Hepatocyte (in vitro differentiated cells): Measurements from ENCODE around the gene TBL3. TPM values are rescaled to one million over a fixed set of nuclear protein-coding genes. Genes with fewer than 3 reads are reported as not detected.

Experiments
- DNase-seq: peaks from one replicate; pipeline ENCODE4 v3.0.0-alpha.2; 2016; ENCODE audit warnings: low spot score
- H2AFZ ChIP-seq: fragments of 200-600 bp; sonication (generic); 2 replicates; pipeline ENCODE4 v1.6.0; 2016; ENCODE audit warnings: antibody characterized with exemption, mild to moderate bottlenecking
- H3K27ac ChIP-seq: fragments of 200-600 bp; sonication (generic); 2 replicates; pipeline ENCODE4 v1.5.1; 2016; ENCODE audit warnings: mild to moderate bottlenecking
- H3K27me3 ChIP-seq: fragments of 200-600 bp; sonication (generic); 2 replicates; pipeline ENCODE4 v1.6.1; 2016
- H3K36me3 ChIP-seq: fragments of 200-600 bp; sonication (generic); replicated peaks from 2 replicates; pipeline ENCODE4 v1.5.1; 2016; ENCODE audit warnings: low read depth; ENCODE audit not compliant: insufficient read depth
- H3K4me1 ChIP-seq: fragments of 200-600 bp; sonication (generic); 2 replicates; pipeline ENCODE4 v1.5.1; 2016; ENCODE audit warnings: mild to moderate bottlenecking, moderate library complexity; ENCODE audit not compliant: insufficient read depth
- H3K4me2 ChIP-seq: fragments of 200-600 bp; sonication (generic); 2 replicates; pipeline ENCODE4 v1.6.0; 2016
- H3K4me3 ChIP-seq: fragments of 200-600 bp; sonication (generic); 2 replicates; pipeline ENCODE4 v1.5.1; 2016; ENCODE audit warnings: mild to moderate bottlenecking
- H3K79me2 ChIP-seq: fragments of 200-600 bp; sonication (generic); 2 replicates; pipeline ENCODE4 v1.6.0; 2017; ENCODE audit warnings: mild to moderate bottlenecking
- H3K9me2 ChIP-seq: fragments of 200-600 bp; sonication (generic); replicated peaks from 2 replicates; pipeline ENCODE4 v1.6.0; 2017; ENCODE audit warnings: mild to moderate bottlenecking; ENCODE audit not compliant: insufficient read depth
- H3K9me3 ChIP-seq: fragments of 200-600 bp; sonication (generic); 2 replicates; pipeline ENCODE4 v1.5.1; 2016; ENCODE audit warnings: low read depth, mild to moderate bottlenecking
- H4K20me1 ChIP-seq: fragments of 200-600 bp; sonication (generic); 2 replicates; pipeline ENCODE4 v1.6.0; 2016; ENCODE audit warnings: mild to moderate bottlenecking; ENCODE audit not compliant: insufficient read depth, poor library complexity, severe bottlenecking
- CTCF ChIP-seq: fragments of 200-600 bp; sonication (generic); IDR thresholded peaks from 2 replicates; pipeline ENCODE4 v1.5.1; 2016; ENCODE audit warnings: antibody characterized with exemption, mild to moderate bottlenecking; ENCODE audit not compliant: poor library complexity
- EZH2 ChIP-seq: fragments of 200-600 bp; sonication (generic); IDR thresholded peaks from 2 replicates; pipeline ENCODE4 v1.6.1; 2016; ENCODE audit warnings: antibody characterized with exemption, mild to moderate bottlenecking, borderline replicate concordance
- EZH2phosphoT487 ChIP-seq: fragments of 200-600 bp; sonication (generic); IDR thresholded peaks from one replicate; pipeline ENCODE4 v1.6.1; 2018; ENCODE audit warnings: antibody characterized with exemption, mild to moderate bottlenecking, low read depth, moderate library complexity; ENCODE audit not compliant: unreplicated experiment, severe bottlenecking
- whole genome bisulfite sequencing: methylation state at CpG from one replicate; pipeline ENCODE4 v1.1.6; 2016; ENCODE audit warnings: low lambda C conversion rate; ENCODE audit errors: missing lambda C conversion rate; 5-methylcytosine and 5-hydroxymethylcytosine counted together
- polyA plus RNA-seq: library from polyadenylated mRNA; unstranded; fragments of >200 nt; fragmentation: Nextera tagmentation; extraction: Ambion mirVana; gene quantifications from 2 replicates; pipeline ENCODE4 v1.2.1, GENCODE V29; 2016
- total RNA-seq: library from RNA; depleted of rRNA; stranded (reverse); fragments of >200 nt; gene quantifications from 2 replicates; pipeline ENCODE4 v1.2.3, GENCODE V29; 2014

Gene TBL3
- total and polyA plus RNA-seq, 2 experiments from 2014 or later, result 24.2 to 48.5 TPM

GRCh38 chr16:1963806-1964505, 7.9 kb upstream of the TBL3 start:
- DNase-seq, result peak; percentile 60
- H3K9me3 ChIP-seq, result no peaks in the 10 kb centered on the region
- H3K4me3 ChIP-seq, result peak overlapping the region; percentile 57
- 3% methylated on average over 32 of the region's 44 CpGs for WGBS
- peak overlapping the region; percentile 92 for H3K4me2 ChIP-seq
- peaks cover 44% of the 10 kb centered on the region for H3K79me2 ChIP-seq
- H3K36me3 ChIP-seq, result no peaks in the 10 kb centered on the region
- H3K9me2 ChIP-seq, result no peaks in the 10 kb centered on the region
- H4K20me1 ChIP-seq, result peaks cover 26% of the 10 kb centered on the region
- no peak overlapping the region for H2AFZ ChIP-seq
- H3K27ac ChIP-seq, result peak overlapping the region; percentile 87
- no peaks in the 10 kb centered on the region for H3K27me3 ChIP-seq
- no peak for TF ChIP-seq EZH2phosphoT487
- peak; percentile 5 for TF ChIP-seq CTCF
- peaks cover 18% of the 10 kb centered on the region for H3K4me1 ChIP-seq

- 1% methylated on average over 83 of the region's 97 CpGs for WGBS
- H3K9me2 ChIP-seq, result no peaks in the 10 kb centered on the region
- peaks cover 26% of the 10 kb centered on the region for H4K20me1 ChIP-seq
- H3K36me3 ChIP-seq, result no peaks in the 10 kb centered on the region
- H3K4me1 ChIP-seq, result peaks cover 16% of the 10 kb centered on the region
- peak within 1 kb of the TSS; percentile 92 for H3K4me2 ChIP-seq
- peak within 1 kb of the TSS; percentile 66 for H2AFZ ChIP-seq
- peak within 1 kb of the TSS; percentile 57 for H3K4me3 ChIP-seq
- DNase-seq, result peak; percentile 100
- no peaks in the 10 kb centered on the region for H3K27me3 ChIP-seq
- no peak for TF ChIP-seq EZH2
- TF ChIP-seq EZH2phosphoT487, result no peak
- no peak for TF ChIP-seq CTCF
- H3K9me3 ChIP-seq, result no peaks in the 10 kb centered on the region
- H3K79me2 ChIP-seq, result peaks cover 41% of the 10 kb centered on the region
- peak within 1 kb of the TSS; percentile 96 for H3K27ac ChIP-seq
Observed at GRCh38 chr16:1964506-1965395, 7.1 kb upstream of the TBL3 start, which contains the start of gene RPS2. RPS2 (minus strand) TSS chr16:1964826; CDS start chr16:1964625, 201 bp downstream.

GRCh38 chr16:1965396-1966001, 6.4 kb upstream of the TBL3 start:
- WGBS, result 28% methylated on average over 22 of the region's 24 CpGs
- peaks cover 26% of the 10 kb centered on the region for H4K20me1 ChIP-seq
- peaks cover 10% of the 10 kb centered on the region for H3K4me1 ChIP-seq
- H3K4me3 ChIP-seq, result peak overlapping the region; percentile 51
- peak overlapping the region; percentile 66 for H2AFZ ChIP-seq
- H3K36me3 ChIP-seq, result no peaks in the 10 kb centered on the region
- H3K27me3 ChIP-seq, result no peaks in the 10 kb centered on the region
- no peak for TF ChIP-seq EZH2phosphoT487
- TF ChIP-seq EZH2, result no peak
- TF ChIP-seq CTCF, result no peak
- no peaks in the 10 kb centered on the region for H3K9me3 ChIP-seq
- H3K4me2 ChIP-seq, result peak overlapping the region; percentile 78
- no peak for DNase-seq
- peak overlapping the region; percentile 96 for H3K27ac ChIP-seq
- no peaks in the 10 kb centered on the region for H3K9me2 ChIP-seq
- peaks cover 33% of the 10 kb centered on the region for H3K79me2 ChIP-seq
